Vagina (tissue), 2 donors: ENCODE results near the gene MAGI3.

Experiments used
- CTCF ChIP-seq, 3 experiments: fragments of 450-650 bp in 2 of 3; fragments of 200-600 bp in 1 of 3; sonication (generic) in 1 of 3; IDR thresholded peaks; one replicate each; pipeline ENCODE4 v1.5.1; 2017 to 2019; ENCODE audit warnings: antibody characterized with exemption in 3 of 3, mild to moderate bottlenecking in 2 of 3, moderate library complexity in 2 of 3
- POLR2AphosphoS5 ChIP-seq, 2 donors: sonication (generic); formaldehyde crosslinking; IDR thresholded peaks; one replicate each; pipeline ENCODE4 v1.9.0; 2017; ENCODE audit warnings: antibody characterized with exemption in 2 of 2, mild to moderate bottlenecking in 2 of 2, low read depth in 1 of 2; ENCODE audit not compliant: insufficient read depth in 1 of 2

- no peak for TF ChIP-seq CTCF (IDR thresholded peaks at IDR 0.05)
- no peak for TF ChIP-seq POLR2AphosphoS5 (IDR thresholded peaks at IDR 0.05; ENCODE audit: insufficient read depth in 1 of 2, low read depth in 1 of 2)
Measured at GRCh38 chr1:113683384-113684152, 293.3 kb downstream of the MAGI3 start.
